Measurements from ENCODE around the gene LCORL. TPM values are rescaled to one million over a fixed set of nuclear protein-coding genes. Genes with fewer than 3 reads are reported as not detected.

LCORL gene
- polyA plus RNA-seq, 2 of the 4 experiments (the other 2 are of a cell fraction): 6.4 to 9.7 TPM

DNA sequence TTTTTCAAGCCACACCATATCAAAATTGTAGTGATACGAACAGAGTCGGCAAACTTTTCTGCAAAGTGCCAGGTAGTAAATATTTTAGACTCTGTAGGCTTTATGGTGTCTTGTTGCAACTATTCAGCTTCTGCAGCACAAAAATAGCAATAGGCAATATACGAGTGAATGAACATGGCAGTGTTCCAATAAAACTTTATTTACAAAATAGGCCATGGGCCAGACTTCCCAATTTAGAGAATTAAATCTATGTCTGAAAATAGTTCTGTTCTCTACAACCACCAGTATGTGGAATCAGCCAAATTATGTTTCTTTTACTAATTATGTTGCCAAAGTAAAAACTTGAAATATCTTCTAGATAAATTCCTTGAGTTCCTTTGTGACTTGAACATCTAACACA is 154.3 kb downstream of the LCORL start:
- Histone ChIP-seq H3K27ac (no peak overlapping the region), H3K4me2 (no peak overlapping the region), H3K4me3 (no peak overlapping the region), H3K4me1 (no peaks in the 10 kb centered on the region), H3K9me3 (no peaks in the 10 kb centered on the region)
- FAIRE-seq (no peak), DNase-seq (ENCODE audit: low read depth in 1 of 2, low spot score in 1 of 2) (no peak), ATAC-seq (no peak)
- TF ChIP-seq POLR2AphosphoS2 (conservative IDR thresholded peaks at IDR 0.05; ENCODE audit: low read length) (no peak), FOXS1 (CRISPR knock-in tag; IDR thresholded peaks at IDR 0.05) (no peak), CHD4 (IDR thresholded peaks at IDR 0.05; ENCODE audit: borderline replicate concordance) (no peak), CEBPB (IDR thresholded peaks at IDR 0.05) (no peak), ZSCAN20 (CRISPR knock-in tag; IDR thresholded peaks at IDR 0.05) (no peak), RNF2 (IDR thresholded peaks at IDR 0.05; ENCODE audit: borderline replicate concordance, low read depth) (no peak), ZC3H11A (IDR thresholded peaks at IDR 0.05) (no peak), MYC (IDR thresholded peaks at IDR 0.05; ENCODE audit: borderline replicate concordance, low read length) (no peak), EHMT2 (IDR thresholded peaks at IDR 0.05; ENCODE audit: low read depth) (no peak), PHF8 (IDR thresholded peaks at IDR 0.05; ENCODE audit: borderline replicate concordance, low read depth) (no peak), EHF (CRISPR knock-in tag; IDR thresholded peaks at IDR 0.05) (no peak), KDM5A (IDR thresholded peaks at IDR 0.05) (no peak)
- TF ChIP-seq, protein P1, sequence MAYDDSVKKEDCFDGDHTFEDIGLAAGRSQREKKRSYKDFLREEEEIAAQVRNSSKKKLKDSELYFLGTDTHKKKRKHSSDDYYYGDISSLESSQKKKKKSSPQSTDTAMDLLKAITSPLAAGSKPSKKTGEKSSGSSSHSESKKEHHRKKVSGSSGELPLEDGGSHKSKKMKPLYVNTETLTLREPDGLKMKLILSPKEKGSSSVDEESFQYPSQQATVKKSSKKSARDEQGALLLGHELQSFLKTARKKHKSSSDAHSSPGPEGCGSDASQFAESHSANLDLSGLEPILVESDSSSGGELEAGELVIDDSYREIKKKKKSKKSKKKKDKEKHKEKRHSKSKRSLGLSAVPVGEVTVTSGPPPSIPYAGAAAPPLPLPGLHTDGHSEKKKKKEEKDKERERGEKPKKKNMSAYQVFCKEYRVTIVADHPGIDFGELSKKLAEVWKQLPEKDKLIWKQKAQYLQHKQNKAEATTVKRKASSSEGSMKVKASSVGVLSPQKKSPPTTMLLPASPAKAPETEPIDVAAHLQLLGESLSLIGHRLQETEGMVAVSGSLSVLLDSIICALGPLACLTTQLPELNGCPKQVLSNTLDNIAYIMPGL (CRISPR knock-in tag; IDR thresholded peaks at IDR 0.05; ENCODE audit: borderline replicate concordance): no peak
- TF ChIP-seq, protein P2, sequence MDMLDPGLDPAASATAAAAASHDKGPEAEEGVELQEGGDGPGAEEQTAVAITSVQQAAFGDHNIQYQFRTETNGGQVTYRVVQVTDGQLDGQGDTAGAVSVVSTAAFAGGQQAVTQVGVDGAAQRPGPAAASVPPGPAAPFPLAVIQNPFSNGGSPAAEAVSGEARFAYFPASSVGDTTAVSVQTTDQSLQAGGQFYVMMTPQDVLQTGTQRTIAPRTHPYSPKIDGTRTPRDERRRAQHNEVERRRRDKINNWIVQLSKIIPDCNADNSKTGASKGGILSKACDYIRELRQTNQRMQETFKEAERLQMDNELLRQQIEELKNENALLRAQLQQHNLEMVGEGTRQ (IDR thresholded peaks at IDR 0.05): no peak
- TF ChIP-seq, protein P3, sequence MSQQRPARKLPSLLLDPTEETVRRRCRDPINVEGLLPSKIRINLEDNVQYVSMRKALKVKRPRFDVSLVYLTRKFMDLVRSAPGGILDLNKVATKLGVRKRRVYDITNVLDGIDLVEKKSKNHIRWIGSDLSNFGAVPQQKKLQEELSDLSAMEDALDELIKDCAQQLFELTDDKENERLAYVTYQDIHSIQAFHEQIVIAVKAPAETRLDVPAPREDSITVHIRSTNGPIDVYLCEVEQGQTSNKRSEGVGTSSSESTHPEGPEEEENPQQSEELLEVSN (IDR thresholded peaks at IDR 0.05; ENCODE audit: borderline replicate concordance, low read depth): no peak
- TF ChIP-seq, protein P4, sequence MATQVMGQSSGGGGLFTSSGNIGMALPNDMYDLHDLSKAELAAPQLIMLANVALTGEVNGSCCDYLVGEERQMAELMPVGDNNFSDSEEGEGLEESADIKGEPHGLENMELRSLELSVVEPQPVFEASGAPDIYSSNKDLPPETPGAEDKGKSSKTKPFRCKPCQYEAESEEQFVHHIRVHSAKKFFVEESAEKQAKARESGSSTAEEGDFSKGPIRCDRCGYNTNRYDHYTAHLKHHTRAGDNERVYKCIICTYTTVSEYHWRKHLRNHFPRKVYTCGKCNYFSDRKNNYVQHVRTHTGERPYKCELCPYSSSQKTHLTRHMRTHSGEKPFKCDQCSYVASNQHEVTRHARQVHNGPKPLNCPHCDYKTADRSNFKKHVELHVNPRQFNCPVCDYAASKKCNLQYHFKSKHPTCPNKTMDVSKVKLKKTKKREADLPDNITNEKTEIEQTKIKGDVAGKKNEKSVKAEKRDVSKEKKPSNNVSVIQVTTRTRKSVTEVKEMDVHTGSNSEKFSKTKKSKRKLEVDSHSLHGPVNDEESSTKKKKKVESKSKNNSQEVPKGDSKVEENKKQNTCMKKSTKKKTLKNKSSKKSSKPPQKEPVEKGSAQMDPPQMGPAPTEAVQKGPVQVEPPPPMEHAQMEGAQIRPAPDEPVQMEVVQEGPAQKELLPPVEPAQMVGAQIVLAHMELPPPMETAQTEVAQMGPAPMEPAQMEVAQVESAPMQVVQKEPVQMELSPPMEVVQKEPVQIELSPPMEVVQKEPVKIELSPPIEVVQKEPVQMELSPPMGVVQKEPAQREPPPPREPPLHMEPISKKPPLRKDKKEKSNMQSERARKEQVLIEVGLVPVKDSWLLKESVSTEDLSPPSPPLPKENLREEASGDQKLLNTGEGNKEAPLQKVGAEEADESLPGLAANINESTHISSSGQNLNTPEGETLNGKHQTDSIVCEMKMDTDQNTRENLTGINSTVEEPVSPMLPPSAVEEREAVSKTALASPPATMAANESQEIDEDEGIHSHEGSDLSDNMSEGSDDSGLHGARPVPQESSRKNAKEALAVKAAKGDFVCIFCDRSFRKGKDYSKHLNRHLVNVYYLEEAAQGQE (IDR thresholded peaks at IDR 0.05): no peak
- 93% methylated on average over 3 of the region's 3 CpGs for WGBS (ENCODE audit: missing lambda C conversion rate)
- ChIA-PET CTCF (no interaction called here), POLR2A (no interaction called here)

DNA sequence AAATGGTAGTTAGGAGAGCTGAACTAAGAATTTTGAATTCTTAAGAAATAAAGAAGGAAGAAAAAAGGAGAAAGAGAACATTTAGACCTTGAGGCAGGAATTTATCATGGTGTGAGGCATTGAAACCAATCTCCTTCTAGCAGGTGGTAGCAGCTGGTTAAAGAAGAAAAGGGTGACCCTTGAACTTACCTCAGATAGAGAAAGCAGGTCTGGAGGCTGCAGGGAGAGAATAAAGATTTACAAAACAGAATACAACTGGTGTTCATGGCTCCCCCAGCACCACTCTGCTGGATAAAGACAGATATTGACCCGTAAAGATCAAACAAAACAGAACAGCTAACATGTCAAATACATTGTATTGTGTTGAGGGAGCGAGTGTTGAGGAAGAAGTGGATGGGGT is 154.7 kb downstream of the LCORL start:
- Histone ChIP-seq H3K27ac (no peak overlapping the region), H3K4me3 (no peak overlapping the region), H3K9me3 (peaks cover 4% of the 10 kb centered on the region; the same call in 1 of the 3 replicates), H3K4me1 (no peaks in the 10 kb centered on the region), H3K4me2 (no peak overlapping the region)
- WGBS (ENCODE audit: missing lambda C conversion rate): 94% methylated on average over 2 of the region's 2 CpGs
- no peak for FAIRE-seq
- ChIA-PET POLR2A (no interaction called here), CTCF (interaction anchor here (0.6 kb wide), 2 partner anchors 9 to 45 kb away, joined by 3 read pairs; no protein-coding TSS in a partner anchor)
- ATAC-seq: no peak
- DNase-seq (ENCODE audit: low read depth in 1 of 2, low spot score in 1 of 2): no peak
- TF ChIP-seq FOSL2 (IDR thresholded peaks at IDR 0.05): no peak
- no peak for TF ChIP-seq FOSL2 (CRISPR knock-in tag; IDR thresholded peaks at IDR 0.05)
- TF ChIP-seq, protein P5, sequence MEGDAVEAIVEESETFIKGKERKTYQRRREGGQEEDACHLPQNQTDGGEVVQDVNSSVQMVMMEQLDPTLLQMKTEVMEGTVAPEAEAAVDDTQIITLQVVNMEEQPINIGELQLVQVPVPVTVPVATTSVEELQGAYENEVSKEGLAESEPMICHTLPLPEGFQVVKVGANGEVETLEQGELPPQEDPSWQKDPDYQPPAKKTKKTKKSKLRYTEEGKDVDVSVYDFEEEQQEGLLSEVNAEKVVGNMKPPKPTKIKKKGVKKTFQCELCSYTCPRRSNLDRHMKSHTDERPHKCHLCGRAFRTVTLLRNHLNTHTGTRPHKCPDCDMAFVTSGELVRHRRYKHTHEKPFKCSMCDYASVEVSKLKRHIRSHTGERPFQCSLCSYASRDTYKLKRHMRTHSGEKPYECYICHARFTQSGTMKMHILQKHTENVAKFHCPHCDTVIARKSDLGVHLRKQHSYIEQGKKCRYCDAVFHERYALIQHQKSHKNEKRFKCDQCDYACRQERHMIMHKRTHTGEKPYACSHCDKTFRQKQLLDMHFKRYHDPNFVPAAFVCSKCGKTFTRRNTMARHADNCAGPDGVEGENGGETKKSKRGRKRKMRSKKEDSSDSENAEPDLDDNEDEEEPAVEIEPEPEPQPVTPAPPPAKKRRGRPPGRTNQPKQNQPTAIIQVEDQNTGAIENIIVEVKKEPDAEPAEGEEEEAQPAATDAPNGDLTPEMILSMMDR (IDR thresholded peaks at IDR 0.05): no peak
- TF ChIP-seq, protein P1 (CRISPR knock-in tag; IDR thresholded peaks at IDR 0.05; ENCODE audit: borderline replicate concordance): no peak
- no peak for TF ChIP-seq FOXS1 (CRISPR knock-in tag; IDR thresholded peaks at IDR 0.05)
- no peak for TF ChIP-seq TFCP2L1 (CRISPR knock-in tag; IDR thresholded peaks at IDR 0.05)
- TF ChIP-seq EHMT2 (IDR thresholded peaks at IDR 0.05; ENCODE audit: low read depth): no peak
- no peak for TF ChIP-seq CEBPB (IDR thresholded peaks at IDR 0.05)
- TF ChIP-seq RAD21 (conservative IDR thresholded peaks at IDR 0.05 in 1 of 2, IDR thresholded peaks at IDR 0.05 in 1 of 2): no peak
- TF ChIP-seq EP300 (IDR thresholded peaks at IDR 0.05): no peak
- TF ChIP-seq FOSB (CRISPR knock-in tag; IDR thresholded peaks at IDR 0.05): no peak
- TF ChIP-seq, protein P6, sequence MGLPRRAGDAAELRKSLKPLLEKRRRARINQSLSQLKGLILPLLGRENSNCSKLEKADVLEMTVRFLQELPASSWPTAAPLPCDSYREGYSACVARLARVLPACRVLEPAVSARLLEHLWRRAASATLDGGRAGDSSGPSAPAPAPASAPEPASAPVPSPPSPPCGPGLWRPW (IDR thresholded peaks at IDR 0.05): no peak
- TF ChIP-seq JUN (IDR thresholded peaks at IDR 0.05): no peak
- no peak for TF ChIP-seq GATA3 (IDR thresholded peaks at IDR 0.05; ENCODE audit: borderline replicate concordance)
- TF ChIP-seq TP53 (CRISPR knock-in tag; IDR thresholded peaks at IDR 0.05): no peak

Data from A549 (cell line).